ENCODE data around the gene PIK3IP1. TPM values are rescaled to one million over a fixed set of nuclear protein-coding genes. Genes with fewer than 3 reads are reported as not detected.

The PIK3IP1 gene
- total and polyA plus RNA-seq, 4 donors: 11.5 to 47.1 (median 29.7) TPM

DNA sequence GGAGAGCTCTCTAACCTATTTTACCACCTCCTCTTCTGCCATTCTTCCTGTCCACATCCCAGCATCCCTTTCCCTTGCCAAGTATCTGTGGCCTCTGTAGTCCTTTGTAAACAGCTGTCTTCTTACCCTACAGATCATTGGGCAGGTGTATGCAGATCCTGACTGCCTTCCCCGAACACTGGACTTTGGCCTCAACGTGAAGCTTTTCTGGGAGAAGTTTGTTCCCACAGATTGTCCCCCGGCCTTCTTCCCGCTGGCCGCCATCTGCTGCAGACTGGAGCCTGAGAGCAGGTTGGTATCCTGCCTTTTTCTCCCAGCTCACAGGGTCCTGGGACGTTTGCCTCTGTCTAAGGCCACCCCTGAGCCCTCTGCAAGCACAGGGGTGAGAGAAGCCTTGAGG is 17.3 kb downstream of the PIK3IP1 start:
- Histone ChIP-seq H3K4me1 (ENCODE audit: control insufficient read depth in 5 of 5, insufficient read depth in 5 of 5, low read length in 5 of 5) (peaks cover 0 to 2% (median 0%) of the 10 kb centered on the region in 5 donors), H3K9ac (ENCODE audit: insufficient read depth in 1 of 2, low read length in 2 of 2) (no peak overlapping the region), H3K36me3 (ENCODE audit: control insufficient read depth in 4 of 4, insufficient read depth in 4 of 4, low read length in 4 of 4) (peaks cover 0 to 47% (median 29%) of the 10 kb centered on the region in 4 donors), H3K9me3 (ENCODE audit: control insufficient read depth in 4 of 4, insufficient read depth in 3 of 4, low read length in 3 of 4) (no peaks in the 10 kb centered on the region), H3K27ac (ENCODE audit: low read depth in 1 of 2, low read length in 1 of 2) (peak overlapping the region in 1 of 2 donors; percentile 40), H3K27me3 (ENCODE audit: control insufficient read depth in 3 of 3, insufficient read depth in 3 of 3, low read length in 2 of 3) (no peaks in the 10 kb centered on the region), H3K4me3 (no peak overlapping the region)
- ATAC-seq (ENCODE audit: insufficient read depth, low FRiP score) (no peak), DNase-seq (no peak)
- WGBS, 2 donors: 85 to 94% methylated on average over 6 of the region's 6 CpGs
- TF ChIP-seq, protein P1, sequence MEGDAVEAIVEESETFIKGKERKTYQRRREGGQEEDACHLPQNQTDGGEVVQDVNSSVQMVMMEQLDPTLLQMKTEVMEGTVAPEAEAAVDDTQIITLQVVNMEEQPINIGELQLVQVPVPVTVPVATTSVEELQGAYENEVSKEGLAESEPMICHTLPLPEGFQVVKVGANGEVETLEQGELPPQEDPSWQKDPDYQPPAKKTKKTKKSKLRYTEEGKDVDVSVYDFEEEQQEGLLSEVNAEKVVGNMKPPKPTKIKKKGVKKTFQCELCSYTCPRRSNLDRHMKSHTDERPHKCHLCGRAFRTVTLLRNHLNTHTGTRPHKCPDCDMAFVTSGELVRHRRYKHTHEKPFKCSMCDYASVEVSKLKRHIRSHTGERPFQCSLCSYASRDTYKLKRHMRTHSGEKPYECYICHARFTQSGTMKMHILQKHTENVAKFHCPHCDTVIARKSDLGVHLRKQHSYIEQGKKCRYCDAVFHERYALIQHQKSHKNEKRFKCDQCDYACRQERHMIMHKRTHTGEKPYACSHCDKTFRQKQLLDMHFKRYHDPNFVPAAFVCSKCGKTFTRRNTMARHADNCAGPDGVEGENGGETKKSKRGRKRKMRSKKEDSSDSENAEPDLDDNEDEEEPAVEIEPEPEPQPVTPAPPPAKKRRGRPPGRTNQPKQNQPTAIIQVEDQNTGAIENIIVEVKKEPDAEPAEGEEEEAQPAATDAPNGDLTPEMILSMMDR (IDR thresholded peaks at IDR 0.05; ENCODE audit: control extremely low read depth, extremely low read depth): no peak

DNA sequence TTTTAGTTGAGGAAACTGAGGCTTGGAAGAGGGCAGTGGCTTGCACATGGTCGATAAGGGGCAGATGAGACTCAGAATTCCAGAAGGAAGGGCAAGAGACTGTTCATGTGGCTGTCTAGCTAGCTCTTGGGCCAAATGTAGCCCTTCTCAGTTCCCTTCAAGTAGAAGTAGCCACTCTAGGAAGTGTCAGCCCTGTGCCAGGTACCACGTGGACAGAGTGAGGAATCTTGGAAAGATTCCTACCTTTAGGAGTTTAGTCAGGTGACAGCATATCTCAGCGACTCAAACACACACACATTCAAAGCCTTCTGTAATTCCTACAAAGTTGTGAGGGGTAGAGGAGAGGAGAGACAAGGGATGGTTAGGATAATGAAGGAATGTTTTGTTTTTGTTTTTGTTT is 18.3 kb downstream of the PIK3IP1 start:
- ATAC-seq (ENCODE audit: insufficient read depth, low FRiP score): no peak
- H3K36me3 ChIP-seq (ENCODE audit: control insufficient read depth in 4 of 4, insufficient read depth in 4 of 4, low read length in 4 of 4): peaks cover 0 to 45% (median 27%) of the 10 kb centered on the region in 4 donors

DNA sequence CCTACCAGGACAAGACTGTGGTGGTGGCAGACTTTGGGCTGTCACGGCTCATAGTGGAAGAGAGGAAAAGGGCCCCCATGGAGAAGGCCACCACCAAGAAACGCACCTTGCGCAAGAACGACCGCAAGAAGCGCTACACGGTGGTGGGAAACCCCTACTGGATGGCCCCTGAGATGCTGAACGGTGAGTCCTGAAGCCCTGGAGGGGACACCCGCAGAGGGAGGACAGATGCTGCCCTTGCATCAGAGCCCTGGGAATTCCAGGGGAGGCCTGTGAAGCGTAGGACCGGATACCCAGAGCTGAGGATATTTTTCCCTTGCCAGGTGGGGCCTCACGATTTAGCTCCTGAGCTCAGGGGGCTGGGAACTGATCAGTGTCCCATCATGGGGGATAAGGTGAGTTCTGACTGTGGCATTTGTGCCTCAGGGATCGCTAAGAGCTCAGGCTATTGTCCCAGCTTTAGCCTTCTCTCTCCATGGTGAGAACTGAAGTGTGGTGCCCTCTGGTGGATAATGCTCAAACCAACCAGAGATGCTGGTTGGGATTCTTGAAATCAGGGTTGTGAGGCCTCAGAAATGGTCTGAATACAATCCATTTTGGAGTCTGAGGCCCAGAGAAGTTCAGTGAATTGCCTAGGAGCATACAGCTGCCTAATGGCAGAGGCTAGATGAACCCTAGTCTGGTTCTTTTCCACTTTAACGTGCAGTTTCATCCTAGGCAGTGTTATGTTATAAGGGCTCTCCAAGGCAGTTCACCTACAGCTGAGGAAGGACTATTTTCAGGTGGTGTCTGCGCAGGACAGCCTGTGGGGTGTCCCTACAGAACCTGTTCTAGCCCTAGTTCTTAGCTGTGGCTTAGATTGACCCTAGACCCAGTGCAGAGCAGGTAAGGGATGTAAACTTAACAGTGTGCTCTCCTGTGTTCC is 19.5 kb downstream of the PIK3IP1 start:
- Histone ChIP-seq H3K9ac (ENCODE audit: insufficient read depth in 1 of 2, low read length in 2 of 2) (no peak overlapping the region), H3K36me3 (ENCODE audit: control insufficient read depth in 4 of 4, insufficient read depth in 4 of 4, low read length in 4 of 4) (peaks cover 7 to 45% (median 28%) of the 10 kb centered on the region in 4 donors), H3K4me1 (ENCODE audit: control insufficient read depth in 5 of 5, insufficient read depth in 5 of 5, low read length in 5 of 5) (peaks cover 0 to 2% (median 0%) of the 10 kb centered on the region in 5 donors), H3K27ac (ENCODE audit: low read depth in 1 of 2, low read length in 1 of 2) (peak overlapping the region in 1 of 2 donors; percentile 54), H3K4me3 (no peak overlapping the region), H3K27me3 (ENCODE audit: control insufficient read depth in 3 of 3, insufficient read depth in 3 of 3, low read length in 2 of 3) (no peaks in the 10 kb centered on the region), H3K9me3 (ENCODE audit: control insufficient read depth in 4 of 4, insufficient read depth in 3 of 4, low read length in 3 of 4) (no peaks in the 10 kb centered on the region)
- peak; percentile 55 to 73 (median 64) for DNase-seq
- peak; percentile 58 for ATAC-seq (ENCODE audit: insufficient read depth, low FRiP score)
- 54 to 67% methylated on average over 15 of the region's 15 CpGs for WGBS, 2 donors
- TF ChIP-seq, protein P1 (IDR thresholded peaks at IDR 0.05; ENCODE audit: control extremely low read depth, extremely low read depth): peak; percentile 66

More for the DNA sequence above, 18.3 kb downstream of the PIK3IP1 start:
- no peaks in the 10 kb centered on the region for H3K27me3 ChIP-seq (ENCODE audit: control insufficient read depth in 3 of 3, insufficient read depth in 3 of 3, low read length in 2 of 3)
- 62 to 83% methylated on average over 3 of the region's 3 CpGs for WGBS, 2 donors
- TF ChIP-seq, protein P1 (IDR thresholded peaks at IDR 0.05; ENCODE audit: control extremely low read depth, extremely low read depth): no peak
- DNase-seq: no peak
- H3K4me1 ChIP-seq (ENCODE audit: control insufficient read depth in 5 of 5, insufficient read depth in 5 of 5, low read length in 5 of 5): peaks cover 0 to 2% (median 0%) of the 10 kb centered on the region in 5 donors
- H3K27ac ChIP-seq (ENCODE audit: low read depth in 1 of 2, low read length in 1 of 2): no peak overlapping the region
- H3K4me3 ChIP-seq: no peak overlapping the region
- no peaks in the 10 kb centered on the region for H3K9me3 ChIP-seq (ENCODE audit: control insufficient read depth in 4 of 4, insufficient read depth in 3 of 4, low read length in 3 of 4)
- H3K9ac ChIP-seq (ENCODE audit: insufficient read depth in 1 of 2, low read length in 2 of 2): no peak overlapping the region
